HEK293 (cell line): ENCODE measurements around the gene ACAD11.

Source experiments
- CTCF ChIP-seq: fragments of 450-650 bp; formaldehyde crosslinking; IDR thresholded peaks from 2 replicates; pipeline ENCODE4 v1.5.1; 2016; ENCODE audit warnings: missing biosample characterization, missing genetic modification characterization
- GFI1B ChIP-seq: fragments of 450-650 bp; formaldehyde crosslinking; IDR thresholded peaks from 2 replicates; pipeline ENCODE4 v1.5.1; 2016; ENCODE audit warnings: missing biosample characterization, missing genetic modification characterization
- GLIS1 ChIP-seq: fragments of 450-650 bp; formaldehyde crosslinking; IDR thresholded peaks from 2 replicates; pipeline ENCODE4 v1.5.1; 2016; ENCODE audit warnings: missing biosample characterization, missing genetic modification characterization
- GLIS2 ChIP-seq: fragments of 450-650 bp; formaldehyde crosslinking; IDR thresholded peaks from 2 replicates; pipeline ENCODE4 v1.5.1; 2016; ENCODE audit warnings: missing biosample characterization, missing genetic modification characterization
- HOXD13 ChIP-seq: sonication (generic); formaldehyde crosslinking; IDR thresholded peaks from 2 replicates; pipeline ENCODE4 v1.8.0; 2022; ENCODE audit warnings: missing genetic modification reagents, borderline replicate concordance
- IKZF3 ChIP-seq: fragments of 450-650 bp; IDR thresholded peaks from 2 replicates; pipeline ENCODE4 v1.5.0; 2018; ENCODE audit warnings: missing biosample characterization, mild to moderate bottlenecking, missing genetic modification characterization, moderate library complexity
- MEIS1 ChIP-seq: sonication (generic); formaldehyde crosslinking; IDR thresholded peaks from 2 replicates; pipeline ENCODE4 v1.8.1; 2022; ENCODE audit warnings: missing genetic modification reagents, mild to moderate bottlenecking, borderline replicate concordance
- OSR2 ChIP-seq: fragments of 450-650 bp; formaldehyde crosslinking; IDR thresholded peaks from 2 replicates; pipeline ENCODE4 v1.5.1; 2016; ENCODE audit warnings: missing biosample characterization, missing genetic modification characterization
- PATZ1 ChIP-seq: fragments of 450-650 bp; formaldehyde crosslinking; IDR thresholded peaks from 2 replicates; pipeline ENCODE4 v1.5.1; 2016; ENCODE audit warnings: missing biosample characterization, missing genetic modification characterization
- REPIN1 ChIP-seq: fragments of 450-650 bp; formaldehyde crosslinking; IDR thresholded peaks from 2 replicates; pipeline ENCODE4 v1.5.1; 2017; ENCODE audit warnings: missing biosample characterization, missing genetic modification characterization, low read depth
- SCRT1 ChIP-seq: fragments of 450-650 bp; formaldehyde crosslinking; IDR thresholded peaks from 2 replicates; pipeline ENCODE4 v1.5.1; 2016; ENCODE audit warnings: missing biosample characterization, missing genetic modification characterization, borderline replicate concordance
- YY1 ChIP-seq: fragments of 450-650 bp; formaldehyde crosslinking; IDR thresholded peaks from 2 replicates; pipeline ENCODE4 v1.5.1; 2018; ENCODE audit warnings: missing biosample characterization, missing genetic modification characterization
- ZFHX2 ChIP-seq: fragments of 450-650 bp; formaldehyde crosslinking; conservative IDR thresholded peaks from 2 replicates; pipeline ENCODE4 v1.5.1; 2016; ENCODE audit warnings: missing biosample characterization, missing genetic modification characterization
- ZNF112 ChIP-seq: fragments of 450-650 bp; formaldehyde crosslinking; IDR thresholded peaks from 2 replicates; pipeline ENCODE4 v1.5.0; 2017; ENCODE audit warnings: missing biosample characterization, missing genetic modification characterization
- ZNF114 ChIP-seq: fragments of 450-650 bp; formaldehyde crosslinking; IDR thresholded peaks from 2 replicates; pipeline ENCODE4 v1.5.0; 2017; ENCODE audit warnings: missing biosample characterization, missing genetic modification characterization
- ZNF138 ChIP-seq: fragments of 450-650 bp; formaldehyde crosslinking; IDR thresholded peaks from 2 replicates; pipeline ENCODE4 v1.5.1; 2016; ENCODE audit warnings: missing biosample characterization, missing genetic modification characterization, borderline replicate concordance
- ZNF169 ChIP-seq: fragments of 450-650 bp; formaldehyde crosslinking; IDR thresholded peaks from 2 replicates; pipeline ENCODE4 v1.5.1; 2016; ENCODE audit warnings: missing biosample characterization, missing genetic modification characterization
- ZNF202 ChIP-seq: fragments of 450-650 bp; formaldehyde crosslinking; IDR thresholded peaks from 2 replicates; pipeline ENCODE4 v1.5.1; 2016; ENCODE audit warnings: missing biosample characterization, missing genetic modification characterization, borderline replicate concordance
- ZNF324 ChIP-seq: fragments of 450-650 bp; formaldehyde crosslinking; IDR thresholded peaks from 2 replicates; pipeline ENCODE4 v1.5.1; 2016; ENCODE audit warnings: missing biosample characterization, missing genetic modification characterization
- ZNF354C ChIP-seq: fragments of 450-650 bp; formaldehyde crosslinking; IDR thresholded peaks from 2 replicates; pipeline ENCODE4 v1.5.1; 2016; ENCODE audit warnings: missing biosample characterization, missing genetic modification characterization, low read depth, borderline replicate concordance
- ZNF37A ChIP-seq: fragments of 450-650 bp; IDR thresholded peaks from 2 replicates; pipeline ENCODE4 v1.5.1; 2018; ENCODE audit warnings: missing biosample characterization, missing genetic modification characterization
- ZNF449 ChIP-seq: fragments of 450-650 bp; formaldehyde crosslinking; IDR thresholded peaks from 2 replicates; pipeline ENCODE4 v1.5.1; 2017; ENCODE audit warnings: missing biosample characterization, mild to moderate bottlenecking, missing genetic modification characterization, moderate library complexity
- ZNF488 ChIP-seq: fragments of 450-650 bp; formaldehyde crosslinking; IDR thresholded peaks from 2 replicates; pipeline ENCODE4 v1.5.1; 2016; ENCODE audit warnings: missing biosample characterization, missing genetic modification characterization
- ZNF510 ChIP-seq: fragments of 450-650 bp; formaldehyde crosslinking; IDR thresholded peaks from 2 replicates; pipeline ENCODE4 v1.5.1; 2018; ENCODE audit warnings: mild to moderate bottlenecking, missing genetic modification characterization, missing biosample characterization; ENCODE audit not compliant: insufficient replicate concordance
- ZNF529 ChIP-seq: fragments of 450-650 bp; formaldehyde crosslinking; IDR thresholded peaks from 2 replicates; pipeline ENCODE4 v1.5.1; 2017; ENCODE audit warnings: missing genetic modification characterization, missing biosample characterization; ENCODE audit not compliant: insufficient replicate concordance
- ZNF555 ChIP-seq: fragments of 450-650 bp; formaldehyde crosslinking; conservative IDR thresholded peaks from 2 replicates; pipeline ENCODE4 v1.5.1; 2017; ENCODE audit warnings: missing biosample characterization, mild to moderate bottlenecking, missing genetic modification characterization, inconsistent platforms
- ZNF585B ChIP-seq: fragments of 450-650 bp; formaldehyde crosslinking; IDR thresholded peaks from 2 replicates; pipeline ENCODE4 v1.5.1; 2016; ENCODE audit warnings: missing biosample characterization, missing genetic modification characterization
- ZNF624 ChIP-seq: fragments of 450-650 bp; formaldehyde crosslinking; IDR thresholded peaks from 2 replicates; pipeline ENCODE4 v1.5.1; 2017; ENCODE audit warnings: missing biosample characterization, missing genetic modification characterization
- ZNF843 ChIP-seq: fragments of 450-650 bp; formaldehyde crosslinking; IDR thresholded peaks from 2 replicates; pipeline ENCODE4 v1.5.1; 2016; ENCODE audit warnings: missing biosample characterization, missing genetic modification characterization
- TF ChIP-seq, protein P1 (sequence below): fragments of 450-650 bp; formaldehyde crosslinking; IDR thresholded peaks from 2 replicates; pipeline ENCODE4 v1.5.1; 2016; ENCODE audit warnings: missing biosample characterization, missing genetic modification characterization
- TF ChIP-seq, protein P2 (sequence below): fragments of 450-650 bp; formaldehyde crosslinking; IDR thresholded peaks from 2 replicates; pipeline ENCODE4 v1.5.1; 2016; ENCODE audit warnings: missing biosample characterization, missing genetic modification characterization

The ACAD11 gene

DNA sequence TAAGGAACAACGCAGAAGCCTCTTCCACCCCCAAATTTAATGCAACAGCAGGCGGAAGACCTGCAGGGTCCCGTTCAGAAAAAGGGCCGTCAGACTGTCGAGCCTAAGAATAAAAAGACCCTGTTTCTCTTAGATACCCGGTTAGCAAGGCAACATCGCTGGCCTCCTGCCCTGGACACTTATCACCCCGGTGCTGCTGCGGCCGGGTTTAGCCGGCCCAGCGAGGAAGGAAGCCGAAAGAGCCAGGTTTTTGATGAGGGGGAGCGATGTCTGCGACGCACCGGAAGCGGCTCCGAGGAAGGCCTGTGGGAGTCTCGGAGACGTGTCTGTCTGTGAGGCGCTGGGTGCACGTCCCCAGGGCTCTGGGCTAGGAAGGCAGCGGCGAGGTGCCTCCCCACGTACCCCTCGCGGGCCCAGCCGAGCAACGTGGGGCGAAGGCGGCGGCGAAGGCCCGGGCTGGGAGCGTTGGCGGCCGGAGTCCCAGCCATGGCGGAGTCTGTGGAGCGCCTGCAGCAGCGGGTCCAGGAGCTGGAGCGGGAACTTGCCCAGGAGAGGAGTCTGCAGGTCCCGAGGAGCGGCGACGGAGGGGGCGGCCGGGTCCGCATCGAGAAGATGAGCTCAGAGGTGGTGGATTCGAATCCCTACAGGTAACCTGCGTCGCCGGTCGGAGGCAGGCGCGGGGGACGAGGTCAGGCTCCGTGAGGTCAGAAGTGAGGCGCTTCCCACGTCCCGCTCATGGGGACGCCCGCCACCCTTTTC is 622 bp upstream of the ACAD11 start, which contains the start of gene UBA5 (continued):
- TF ChIP-seq ZNF449 (tag by site-specific recombination) (no peak), ZNF324 (tag by site-specific recombination) (no peak), ZNF114 (tag by site-specific recombination) (no peak), HOXD13 (CRISPR knock-in tag) (no peak), CTCF (tag by site-specific recombination) (no peak), ZNF585B (tag by site-specific recombination) (no peak), ZNF138 (tag by site-specific recombination) (no peak), ZNF37A (no peak), ZNF624 (tag by site-specific recombination) (no peak), ZNF354C (tag by site-specific recombination) (no peak), SCRT1 (no peak; the same call in 1 of the 2 replicates), ZNF529 (no peak), ZNF843 (no peak), MEIS1 (CRISPR knock-in tag) (no peak), GFI1B (tag by site-specific recombination) (no peak), ZFHX2 (peak; percentile 50), ZNF488 (tag by site-specific recombination) (no peak), GLIS1 (tag by site-specific recombination) (no peak; the same call in 1 of the 2 replicates), GLIS2 (tag by site-specific recombination) (no peak; the same call in 1 of the 2 replicates), ZNF202 (tag by site-specific recombination) (no peak), ZNF112 (no peak), ZNF555 (tag by site-specific recombination) (no peak), PATZ1 (tag by site-specific recombination) (peak; percentile 34; the same call in 1 of the 2 replicates), OSR2 (tag by site-specific recombination) (no peak), REPIN1 (tag by site-specific recombination) (no peak), ZNF169 (tag by site-specific recombination) (no peak), YY1 (tag by site-specific recombination) (no peak), ZNF510 (tag by site-specific recombination) (no peak), IKZF3 (no peak)
- TF ChIP-seq, protein P1, sequence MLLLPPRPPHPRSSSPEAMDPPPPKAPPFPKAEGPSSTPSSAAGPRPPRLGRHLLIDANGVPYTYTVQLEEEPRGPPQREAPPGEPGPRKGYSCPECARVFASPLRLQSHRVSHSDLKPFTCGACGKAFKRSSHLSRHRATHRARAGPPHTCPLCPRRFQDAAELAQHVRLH (tag by site-specific recombination), result 0 out of 2 replicates have a peak, but pooled peaks have one; percentile 29
- TF ChIP-seq, protein P2, sequence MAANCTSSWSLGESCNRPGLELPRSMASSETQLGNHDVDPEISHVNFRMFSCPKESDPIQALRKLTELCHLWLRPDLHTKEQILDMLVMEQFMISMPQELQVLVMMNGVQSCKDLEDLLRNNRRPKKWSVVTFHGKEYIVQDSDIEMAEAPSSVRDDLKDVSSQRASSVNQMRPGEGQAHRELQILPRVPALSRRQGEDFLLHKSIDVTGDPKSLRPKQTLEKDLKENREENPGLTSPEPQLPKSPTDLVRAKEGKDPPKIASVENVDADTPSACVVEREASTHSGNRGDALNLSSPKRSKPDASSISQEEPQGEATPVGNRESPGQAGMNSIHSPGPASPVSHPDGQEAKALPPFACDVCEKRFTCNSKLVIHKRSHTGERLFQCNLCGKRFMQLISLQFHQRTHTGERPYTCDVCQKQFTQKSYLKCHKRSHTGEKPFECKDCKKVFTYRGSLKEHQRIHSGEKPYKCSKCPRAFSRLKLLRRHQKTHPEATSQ (tag by site-specific recombination), result 0 out of 2 replicates have a peak, but pooled peaks have one; percentile 58
